Smooth muscle cell of trachea (primary cell): ENCODE data around the gene C14orf180. TPM values are rescaled to one million over a fixed set of nuclear protein-coding genes. Genes with fewer than 3 reads are reported as not detected.

Experiments
- total RNA-seq: library from RNA; depleted of rRNA; stranded (reverse); fragments of >200 nt; gene quantifications from 2 replicates; pipeline ENCODE4 v1.2.1, GENCODE V29; 2014

Gene C14orf180
- not detected in 2 replicates for total RNA-seq

GRCh38 chr14:104579507-104579906, at the start of gene C14orf180:
TSS of gene C14orf180 (plus strand) at chr14:104579764. CDS start at chr14:104586431, 6,667 bp downstream.

GRCh38 chr14:104604458-104605449, 25.2 kb downstream of the C14orf180 start, which contains the start of gene TMEM179:
TSS of gene TMEM179 (minus strand) at chr14:104604772. CDS start at chr14:104604741, 31 bp downstream.

Other genes with a start within 250 kb of the C14orf180 start
- not detected in 2 replicates for gene TMEM179, start 25.0 kb downstream of the C14orf180 start, total RNA-seq
- gene INF2, start 109.9 kb downstream of the C14orf180 start, total RNA-seq, result 74.6 and 86.8 TPM in 2 replicates
- gene ADSS1, start 144.5 kb downstream of the C14orf180 start, total RNA-seq, result 2.5 and 7.1 TPM in 2 replicates
- gene SIVA1, start 173.4 kb downstream of the C14orf180 start, total RNA-seq, result 56.2 and 167 TPM in 2 replicates
- 158 and 216 TPM in 2 replicates for gene AKT1, start 216.0 kb downstream of the C14orf180 start, total RNA-seq
- 3.2 and 5.6 TPM in 2 replicates for gene ZBTB42, start 221.3 kb downstream of the C14orf180 start, total RNA-seq